Subcutaneous adipose tissue (tissue), 4 donors: Measurements from ENCODE around the gene DMBX1. TPM values are rescaled to one million over a fixed set of nuclear protein-coding genes. Genes with fewer than 3 reads are reported as not detected.

Experiments
- total RNA-seq, 4 donors: library from RNA; depleted of rRNA; stranded (reverse); fragments of >200 nt; gene quantifications; one replicate each; pipeline ENCODE4 v1.1.0, GENCODE V29; 2016
- TF ChIP-seq, protein P1 (sequence below): fragments of 450-650 bp; IDR thresholded peaks from one replicate; pipeline ENCODE4 v1.5.1; 2016; ENCODE audit warnings: low read depth, mild to moderate bottlenecking, control low read depth, antibody characterized with exemption, moderate library complexity

Gene DMBX1
- total RNA-seq, 4 donors from 2014 or later = not detected

DNA sequence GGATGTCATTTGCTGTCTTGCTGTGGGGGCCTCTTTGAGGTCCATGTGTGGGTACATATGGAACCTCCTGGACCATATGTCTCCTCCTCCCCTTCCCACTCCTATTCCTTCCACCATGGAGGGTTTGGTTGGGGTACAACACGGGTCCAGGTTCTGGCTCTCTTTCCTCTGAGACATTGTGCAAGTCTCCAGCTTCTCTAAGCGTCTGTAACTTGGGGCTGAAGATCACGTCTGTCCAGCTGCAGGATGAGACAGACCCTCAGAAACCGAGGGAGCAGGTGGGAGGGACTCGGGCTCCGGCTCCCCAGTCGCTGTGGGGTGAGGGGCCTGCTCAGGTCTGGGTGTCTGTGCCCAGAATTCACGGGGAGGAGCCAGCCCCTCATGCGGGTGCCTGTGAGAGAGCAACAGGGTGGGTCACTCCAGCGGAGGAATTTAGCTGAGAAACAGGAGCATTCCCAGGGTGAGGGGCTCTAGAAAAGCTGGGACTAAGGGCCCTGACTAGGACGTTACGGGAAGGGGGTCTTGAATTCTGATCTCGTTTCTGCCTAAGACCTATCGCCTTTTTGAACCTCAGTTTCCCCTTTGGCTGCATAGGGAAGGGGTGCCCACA is 42.0 kb upstream of the DMBX1 start:
- TF ChIP-seq, protein P1, sequence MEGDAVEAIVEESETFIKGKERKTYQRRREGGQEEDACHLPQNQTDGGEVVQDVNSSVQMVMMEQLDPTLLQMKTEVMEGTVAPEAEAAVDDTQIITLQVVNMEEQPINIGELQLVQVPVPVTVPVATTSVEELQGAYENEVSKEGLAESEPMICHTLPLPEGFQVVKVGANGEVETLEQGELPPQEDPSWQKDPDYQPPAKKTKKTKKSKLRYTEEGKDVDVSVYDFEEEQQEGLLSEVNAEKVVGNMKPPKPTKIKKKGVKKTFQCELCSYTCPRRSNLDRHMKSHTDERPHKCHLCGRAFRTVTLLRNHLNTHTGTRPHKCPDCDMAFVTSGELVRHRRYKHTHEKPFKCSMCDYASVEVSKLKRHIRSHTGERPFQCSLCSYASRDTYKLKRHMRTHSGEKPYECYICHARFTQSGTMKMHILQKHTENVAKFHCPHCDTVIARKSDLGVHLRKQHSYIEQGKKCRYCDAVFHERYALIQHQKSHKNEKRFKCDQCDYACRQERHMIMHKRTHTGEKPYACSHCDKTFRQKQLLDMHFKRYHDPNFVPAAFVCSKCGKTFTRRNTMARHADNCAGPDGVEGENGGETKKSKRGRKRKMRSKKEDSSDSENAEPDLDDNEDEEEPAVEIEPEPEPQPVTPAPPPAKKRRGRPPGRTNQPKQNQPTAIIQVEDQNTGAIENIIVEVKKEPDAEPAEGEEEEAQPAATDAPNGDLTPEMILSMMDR = no peak

DNA sequence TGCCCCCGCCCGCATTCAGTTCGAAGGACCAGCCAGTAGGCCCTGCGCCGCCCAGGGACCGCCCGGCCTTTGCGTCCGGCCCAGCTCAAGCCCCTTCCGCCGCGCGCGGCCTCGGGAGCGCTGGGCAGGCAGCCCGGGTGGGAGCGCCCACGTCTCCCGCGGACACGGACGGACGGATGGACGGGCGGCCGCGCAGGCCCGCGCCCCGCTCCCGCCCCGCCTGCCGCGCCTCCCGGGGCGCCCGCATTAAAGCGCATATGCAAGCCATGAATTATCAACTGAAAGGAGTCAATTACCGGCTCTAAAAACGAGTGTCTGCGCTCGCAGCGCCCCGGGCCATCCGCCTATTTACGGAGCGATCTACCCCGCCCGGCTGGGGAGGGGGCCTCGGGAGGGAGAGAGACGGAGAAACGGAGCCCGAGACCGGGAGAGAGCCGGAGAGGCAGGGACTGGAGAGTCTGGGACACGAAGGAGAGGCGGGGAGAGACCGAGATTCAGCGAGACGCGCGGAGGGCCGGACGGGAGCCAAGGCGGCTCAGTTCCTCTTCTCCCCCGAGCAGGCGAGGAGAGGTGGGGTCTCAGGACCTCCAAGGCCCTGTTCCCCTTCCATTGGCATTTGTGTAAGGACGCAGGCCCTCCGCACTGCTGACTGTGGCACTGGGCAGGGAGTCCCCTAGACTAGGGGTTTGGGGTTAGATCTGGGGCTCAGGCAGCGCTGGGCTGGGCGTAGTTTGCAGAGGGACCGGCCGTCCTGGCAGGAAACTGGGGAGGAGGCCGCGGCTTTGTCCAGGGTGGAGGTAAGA is 41.3 kb upstream of the DMBX1 start:
- TF ChIP-seq, protein P1 = no peak

GRCh38 chr1:46449223-46450159 is 40.1 kb upstream of the DMBX1 start:
- TF ChIP-seq, protein P1 = no peak

- TF ChIP-seq, protein P1 = no peak
Measured at GRCh38 chr1:46450160-46450517, 39.5 kb upstream of the DMBX1 start.

- TF ChIP-seq, protein P1 = no peak
Measured at GRCh38 chr1:46451948-46452930, 37.4 kb upstream of the DMBX1 start.

DNA sequence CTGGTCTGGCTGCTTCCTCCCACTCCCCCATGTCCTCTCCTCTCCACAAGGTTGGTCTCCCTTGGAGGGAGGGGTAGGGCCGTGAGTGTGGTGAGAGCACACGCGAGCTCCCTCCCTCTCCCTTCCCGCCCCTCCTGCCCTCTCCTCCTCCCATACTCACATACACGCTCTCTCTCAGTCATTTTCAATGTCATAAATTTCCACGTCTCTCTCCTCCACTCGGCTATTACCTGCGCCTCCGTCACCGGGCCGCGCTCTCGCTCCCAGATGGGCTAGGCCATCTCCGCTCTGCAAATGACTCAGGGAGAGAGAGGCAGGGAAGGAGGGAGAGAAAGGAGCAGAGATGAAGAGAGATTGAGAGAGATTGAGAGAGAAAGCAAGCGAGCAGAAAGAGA is 36.7 kb upstream of the DMBX1 start:
- TF ChIP-seq, protein P1 = no peak
